IMR-90 (cell line): ENCODE results near the gene TTC3.

Experiments used
- BHLHE40 ChIP-seq: fragments of 150-350 bp; IDR thresholded peaks from 2 replicates; pipeline ENCODE4 v1.6.1; 2016; ENCODE audit warnings: mild to moderate bottlenecking, low read depth, low read length
- MAZ ChIP-seq: IDR thresholded peaks from 2 replicates; pipeline ENCODE4 v1.6.1; 2012; ENCODE audit warnings: low read depth, mild to moderate bottlenecking, low read length, improper control_type of control experiment, moderate library complexity, borderline replicate concordance
- RFX5 ChIP-seq: IDR thresholded peaks from 2 replicates; pipeline ENCODE4 v1.8.0; 2012; ENCODE audit warnings: low read depth, mild to moderate bottlenecking, low read length, moderate library complexity
- SMC3 ChIP-seq: fragments of 150-350 bp; IDR thresholded peaks from 2 replicates; pipeline ENCODE4 v1.6.1; 2016; ENCODE audit warnings: low read depth, mild to moderate bottlenecking, antibody characterized with exemption, low read length, moderate library complexity
- TF ChIP-seq, protein P1 (sequence below): conservative IDR thresholded peaks from 2 replicates; pipeline ENCODE4 v1.5.1; 2012; ENCODE audit warnings: mild to moderate bottlenecking, low read depth, low read length, improper control_type of control experiment
- TF ChIP-seq, protein P2 (sequence below): fragments of 150-350 bp; IDR thresholded peaks from 2 replicates; pipeline ENCODE4 v1.6.1; 2016; ENCODE audit warnings: low read depth, mild to moderate bottlenecking, low read length, moderate library complexity, borderline replicate concordance

- TF ChIP-seq BHLHE40 (no peak), SMC3 (no peak), MAZ (no peak), RFX5 (no peak)
- TF ChIP-seq, protein P1, sequence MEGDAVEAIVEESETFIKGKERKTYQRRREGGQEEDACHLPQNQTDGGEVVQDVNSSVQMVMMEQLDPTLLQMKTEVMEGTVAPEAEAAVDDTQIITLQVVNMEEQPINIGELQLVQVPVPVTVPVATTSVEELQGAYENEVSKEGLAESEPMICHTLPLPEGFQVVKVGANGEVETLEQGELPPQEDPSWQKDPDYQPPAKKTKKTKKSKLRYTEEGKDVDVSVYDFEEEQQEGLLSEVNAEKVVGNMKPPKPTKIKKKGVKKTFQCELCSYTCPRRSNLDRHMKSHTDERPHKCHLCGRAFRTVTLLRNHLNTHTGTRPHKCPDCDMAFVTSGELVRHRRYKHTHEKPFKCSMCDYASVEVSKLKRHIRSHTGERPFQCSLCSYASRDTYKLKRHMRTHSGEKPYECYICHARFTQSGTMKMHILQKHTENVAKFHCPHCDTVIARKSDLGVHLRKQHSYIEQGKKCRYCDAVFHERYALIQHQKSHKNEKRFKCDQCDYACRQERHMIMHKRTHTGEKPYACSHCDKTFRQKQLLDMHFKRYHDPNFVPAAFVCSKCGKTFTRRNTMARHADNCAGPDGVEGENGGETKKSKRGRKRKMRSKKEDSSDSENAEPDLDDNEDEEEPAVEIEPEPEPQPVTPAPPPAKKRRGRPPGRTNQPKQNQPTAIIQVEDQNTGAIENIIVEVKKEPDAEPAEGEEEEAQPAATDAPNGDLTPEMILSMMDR: no peak
- TF ChIP-seq, protein P2, sequence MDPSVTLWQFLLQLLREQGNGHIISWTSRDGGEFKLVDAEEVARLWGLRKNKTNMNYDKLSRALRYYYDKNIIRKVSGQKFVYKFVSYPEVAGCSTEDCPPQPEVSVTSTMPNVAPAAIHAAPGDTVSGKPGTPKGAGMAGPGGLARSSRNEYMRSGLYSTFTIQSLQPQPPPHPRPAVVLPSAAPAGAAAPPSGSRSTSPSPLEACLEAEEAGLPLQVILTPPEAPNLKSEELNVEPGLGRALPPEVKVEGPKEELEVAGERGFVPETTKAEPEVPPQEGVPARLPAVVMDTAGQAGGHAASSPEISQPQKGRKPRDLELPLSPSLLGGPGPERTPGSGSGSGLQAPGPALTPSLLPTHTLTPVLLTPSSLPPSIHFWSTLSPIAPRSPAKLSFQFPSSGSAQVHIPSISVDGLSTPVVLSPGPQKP: no peak
Measured at GRCh38 chr21:37208056-37208721, 135.1 kb downstream of the TTC3 start.
